ENCODE data around the gene FMN2.

DNA sequence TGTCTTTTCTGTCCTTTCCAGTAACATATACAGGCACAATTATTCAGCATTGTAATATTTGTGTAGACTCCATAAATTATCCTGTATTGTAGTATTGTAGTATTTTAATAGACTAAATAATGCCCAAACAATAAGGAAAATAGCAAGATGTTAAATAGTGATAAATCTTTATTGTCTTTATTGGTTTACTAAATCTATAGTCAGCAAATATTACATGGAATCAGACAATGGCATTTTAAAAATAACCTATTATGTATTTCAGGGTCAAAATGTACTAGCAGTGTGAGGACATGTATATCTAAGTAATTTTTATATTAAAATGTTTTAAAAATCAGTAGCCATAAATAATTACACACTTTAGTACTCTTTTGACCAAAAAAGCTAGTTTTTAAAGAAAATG lies 317.9 kb downstream of the FMN2 start:
- TF ChIP-seq EHMT2 (IDR thresholded peaks at IDR 0.05; ENCODE audit: low read depth) (no peak), MYC (IDR thresholded peaks at IDR 0.05; ENCODE audit: borderline replicate concordance, low read length) (no peak), KDM1A (IDR thresholded peaks at IDR 0.05; ENCODE audit: low read depth) (no peak), MAFK (IDR thresholded peaks at IDR 0.05; ENCODE audit: partially characterized antibody) (peak; percentile 31), HEYL (CRISPR knock-in tag; IDR thresholded peaks at IDR 0.05) (no peak), RFX5 (IDR thresholded peaks at IDR 0.05) (no peak)
- TF ChIP-seq, protein P1, sequence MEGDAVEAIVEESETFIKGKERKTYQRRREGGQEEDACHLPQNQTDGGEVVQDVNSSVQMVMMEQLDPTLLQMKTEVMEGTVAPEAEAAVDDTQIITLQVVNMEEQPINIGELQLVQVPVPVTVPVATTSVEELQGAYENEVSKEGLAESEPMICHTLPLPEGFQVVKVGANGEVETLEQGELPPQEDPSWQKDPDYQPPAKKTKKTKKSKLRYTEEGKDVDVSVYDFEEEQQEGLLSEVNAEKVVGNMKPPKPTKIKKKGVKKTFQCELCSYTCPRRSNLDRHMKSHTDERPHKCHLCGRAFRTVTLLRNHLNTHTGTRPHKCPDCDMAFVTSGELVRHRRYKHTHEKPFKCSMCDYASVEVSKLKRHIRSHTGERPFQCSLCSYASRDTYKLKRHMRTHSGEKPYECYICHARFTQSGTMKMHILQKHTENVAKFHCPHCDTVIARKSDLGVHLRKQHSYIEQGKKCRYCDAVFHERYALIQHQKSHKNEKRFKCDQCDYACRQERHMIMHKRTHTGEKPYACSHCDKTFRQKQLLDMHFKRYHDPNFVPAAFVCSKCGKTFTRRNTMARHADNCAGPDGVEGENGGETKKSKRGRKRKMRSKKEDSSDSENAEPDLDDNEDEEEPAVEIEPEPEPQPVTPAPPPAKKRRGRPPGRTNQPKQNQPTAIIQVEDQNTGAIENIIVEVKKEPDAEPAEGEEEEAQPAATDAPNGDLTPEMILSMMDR (IDR thresholded peaks at IDR 0.05), result no peak
